IPS DF 6.9 (cell line): ENCODE data around the gene SLC38A8.

Experiments
- DNase-seq: peaks from one replicate; pipeline ENCODE4 v3.0.0-alpha.2; 2013; ENCODE audit warnings: low read depth, low spot score
- H3K27ac ChIP-seq: one replicate; pipeline ENCODE4 v1.5.1; 2013; ENCODE audit warnings: low read length, control low read depth
- H3K27me3 ChIP-seq: 2 replicates; pipeline ENCODE4 v1.6.1; 2013; ENCODE audit warnings: mild to moderate bottlenecking, low read length; ENCODE audit not compliant: control insufficient read depth, insufficient read depth
- H3K36me3 ChIP-seq: 2 replicates; pipeline ENCODE4 v1.6.1; 2013; ENCODE audit warnings: low read length; ENCODE audit not compliant: control insufficient read depth, insufficient read depth
- H3K4me1 ChIP-seq: 2 replicates; pipeline ENCODE4 v1.6.1; 2013; ENCODE audit warnings: low read length; ENCODE audit not compliant: control insufficient read depth, insufficient read depth
- H3K4me3 ChIP-seq: 2 replicates; pipeline ENCODE4 v1.5.1; 2013; ENCODE audit warnings: mild to moderate bottlenecking, low read length
- H3K9me3 ChIP-seq: 2 replicates; pipeline ENCODE4 v1.6.1; 2013; ENCODE audit warnings: low read length, inconsistent platforms; ENCODE audit not compliant: control insufficient read depth, insufficient read depth
- WGBS: extraction: QIAGEN DNeasy Blood & Tissue Kit; methylation state at CpG from one replicate; pipeline ENCODE4 v1.1.7; 2013; ENCODE audit warnings: mixed read lengths, missing lambda C conversion rate; ENCODE audit not compliant: insufficient read length, insufficient coverage; 5-methylcytosine and 5-hydroxymethylcytosine counted together

Gene SLC38A8

GRCh38 chr16:84042308-84042878, at the start of gene SLC38A8:
Gene SLC38A8 (minus strand): TSS chr16:84042795. CDS start chr16:84042157, 638 bp downstream.
- no peak for DNase-seq
- Histone ChIP-seq H3K27me3 (no peaks in the 10 kb centered on the region), H3K36me3 (no peaks in the 10 kb centered on the region), H3K4me1 (peaks cover 5% of the 10 kb centered on the region), H3K9me3 (no peaks in the 10 kb centered on the region), H3K4me3 (no peak within 1 kb of the TSS), H3K27ac (no peak within 1 kb of the TSS)
- WGBS = no CpG with 5 or more reads among the region's 9 CpGs

- no peaks in the 10 kb centered on the region for H3K27me3 ChIP-seq
- no CpG with 5 or more reads among the region's 10 CpGs for WGBS
- H3K36me3 ChIP-seq = peaks cover 26% of the 10 kb centered on the region
- DNase-seq = no peak
- no peaks in the 10 kb centered on the region for H3K9me3 ChIP-seq
- no peak overlapping the region for H3K27ac ChIP-seq
- no peaks in the 10 kb centered on the region for H3K4me1 ChIP-seq
- no peak overlapping the region for H3K4me3 ChIP-seq
Measured at GRCh38 chr16:84091460-84091859, 48.9 kb upstream of the SLC38A8 start.

GRCh38 chr16:84090211-84090610, 47.6 kb upstream of the SLC38A8 start:
- H3K36me3 ChIP-seq = peaks cover 27% of the 10 kb centered on the region
- H3K27ac ChIP-seq = no peak overlapping the region
- H3K27me3 ChIP-seq = no peaks in the 10 kb centered on the region
- no peaks in the 10 kb centered on the region for H3K9me3 ChIP-seq
- DNase-seq = no peak
- H3K4me1 ChIP-seq = no peaks in the 10 kb centered on the region
- no peak overlapping the region for H3K4me3 ChIP-seq
- no CpG with 5 or more reads among the region's 9 CpGs for WGBS

- H3K4me3 ChIP-seq = no peak overlapping the region
- no peaks in the 10 kb centered on the region for H3K4me1 ChIP-seq
- no CpG with 5 or more reads among the region's 15 CpGs for WGBS
- DNase-seq = no peak
- H3K27ac ChIP-seq = no peak overlapping the region
- no peaks in the 10 kb centered on the region for H3K27me3 ChIP-seq
- no peaks in the 10 kb centered on the region for H3K9me3 ChIP-seq
- H3K36me3 ChIP-seq = peaks cover 28% of the 10 kb centered on the region; the same call in 1 of the 2 replicates
Measured at GRCh38 chr16:84088695-84089395, 46.2 kb upstream of the SLC38A8 start.

- DNase-seq = no peak
- Histone ChIP-seq H3K27ac (no peak overlapping the region), H3K9me3 (no peaks in the 10 kb centered on the region), H3K27me3 (no peaks in the 10 kb centered on the region), H3K4me3 (no peak overlapping the region), H3K36me3 (peaks cover 18% of the 10 kb centered on the region; the same call in 1 of the 2 replicates), H3K4me1 (no peaks in the 10 kb centered on the region)
- 100% methylated on average over 1 of the region's 11 CpGs for WGBS
Measured at GRCh38 chr16:84087466-84088151, 45.0 kb upstream of the SLC38A8 start.

- H3K36me3 ChIP-seq = peaks cover 20% of the 10 kb centered on the region; the same call in 1 of the 2 replicates
- H3K9me3 ChIP-seq = no peaks in the 10 kb centered on the region
- WGBS = no CpG with 5 or more reads among the region's 12 CpGs
- no peak overlapping the region for H3K4me3 ChIP-seq
- H3K27ac ChIP-seq = no peak overlapping the region
- no peaks in the 10 kb centered on the region for H3K27me3 ChIP-seq
- no peak for DNase-seq
- H3K4me1 ChIP-seq = no peaks in the 10 kb centered on the region
Measured at GRCh38 chr16:84087001-84087400, 44.4 kb upstream of the SLC38A8 start.

GRCh38 chr16:84086341-84086740, 43.7 kb upstream of the SLC38A8 start:
- no peak overlapping the region for H3K27ac ChIP-seq

GRCh38 chr16:84085773-84086172, 43.2 kb upstream of the SLC38A8 start:
- DNase-seq = no peak
- H3K36me3 ChIP-seq = peaks cover 24% of the 10 kb centered on the region
- H3K4me3 ChIP-seq = no peak overlapping the region
- H3K27ac ChIP-seq = no peak overlapping the region
- H3K4me1 ChIP-seq = no peaks in the 10 kb centered on the region
- no peaks in the 10 kb centered on the region for H3K9me3 ChIP-seq
- no peaks in the 10 kb centered on the region for H3K27me3 ChIP-seq
- no CpG with 5 or more reads among the region's 6 CpGs for WGBS

More at GRCh38 chr16:84086341-84086740, 43.7 kb upstream of the SLC38A8 start:
- WGBS = no CpG with 5 or more reads among the region's 11 CpGs
- Histone ChIP-seq H3K9me3 (no peaks in the 10 kb centered on the region), H3K36me3 (peaks cover 24% of the 10 kb centered on the region), H3K4me3 (no peak overlapping the region), H3K27me3 (no peaks in the 10 kb centered on the region), H3K4me1 (no peaks in the 10 kb centered on the region)
- no peak for DNase-seq

GRCh38 chr16:84085271-84085667, 42.7 kb upstream of the SLC38A8 start:
- no peaks in the 10 kb centered on the region for H3K27me3 ChIP-seq
- H3K36me3 ChIP-seq = peaks cover 26% of the 10 kb centered on the region
- H3K4me3 ChIP-seq = no peak overlapping the region
- H3K27ac ChIP-seq = no peak overlapping the region
- no peaks in the 10 kb centered on the region for H3K9me3 ChIP-seq
- WGBS = no CpG with 5 or more reads among the region's 8 CpGs
- no peak for DNase-seq
- no peaks in the 10 kb centered on the region for H3K4me1 ChIP-seq

GRCh38 chr16:84084570-84085270, 42.1 kb upstream of the SLC38A8 start:
- WGBS = no CpG with 5 or more reads among the region's 11 CpGs
- Histone ChIP-seq H3K4me3 (no peak overlapping the region), H3K4me1 (no peaks in the 10 kb centered on the region), H3K27ac (no peak overlapping the region), H3K36me3 (peaks cover 27% of the 10 kb centered on the region), H3K27me3 (no peaks in the 10 kb centered on the region), H3K9me3 (no peaks in the 10 kb centered on the region)
- peak; percentile 67 for DNase-seq
